Prostate gland (tissue), 2 donors: ENCODE results near the gene ATG2A. TPM values are rescaled to one million over a fixed set of nuclear protein-coding genes. Genes with fewer than 3 reads are reported as not detected.

Source experiments
- DNase-seq: peaks from one replicate; pipeline ENCODE4 v3.0.0-alpha.2; 2019; ENCODE audit warnings: low spot score
- H3K27ac ChIP-seq, 2 donors: fragments of 200-600 bp; sonication (generic); 2 replicates each; pipeline ENCODE4 v1.5.1; 2017 to 2019
- H3K27me3 ChIP-seq: fragments of 200-600 bp; sonication (generic); replicated peaks from 2 replicates; pipeline ENCODE4 v1.5.1; 2019; ENCODE audit not compliant: insufficient read depth
- H3K36me3 ChIP-seq, 2 donors: fragments of 200-600 bp; sonication (generic); 1 replicate in 1 of 2; 2 replicates in 1 of 2; pipeline versions ENCODE4 v1.5.1 to v1.8.1; 2017 to 2019
- H3K4me1 ChIP-seq: fragments of 200-600 bp; sonication (generic); replicated peaks from 2 replicates; pipeline ENCODE4 v1.5.1; 2019
- H3K4me3 ChIP-seq, 2 donors: fragments of 200-600 bp; sonication (generic); 2 replicates each; pipeline ENCODE4 v1.5.1; 2017 to 2019
- H3K9me3 ChIP-seq: fragments of 200-600 bp; sonication (generic); 2 replicates; pipeline ENCODE4 v1.5.1; 2017
- CTCF ChIP-seq, 4 experiments: fragments of 200-600 bp in 2 of 4; fragments of 450-650 bp in 2 of 4; sonication (generic) in 2 of 4; IDR thresholded peaks; 1 replicate in 3 of 4; 2 replicates in 1 of 4; pipeline ENCODE4 v1.5.1; 2016 to 2019; ENCODE audit warnings: antibody characterized with exemption in 4 of 4, mild to moderate bottlenecking in 2 of 4, moderate library complexity in 2 of 4
- POLR2A ChIP-seq: fragments of 450-650 bp; IDR thresholded peaks from one replicate; pipeline ENCODE4 v1.6.1; 2016; ENCODE audit warnings: antibody characterized with exemption, mild to moderate bottlenecking
- POLR2AphosphoS5 ChIP-seq: sonication (generic); formaldehyde crosslinking; IDR thresholded peaks from one replicate; pipeline ENCODE4 v1.6.1; 2017; ENCODE audit warnings: antibody characterized with exemption
- WGBS: methylation state at CpG from one replicate; pipeline ENCODE4 v1.1.5; 2018; 5-methylcytosine and 5-hydroxymethylcytosine counted together
- intact Hi-C: fragments of 100-400 bp; cut with DNase I; formaldehyde crosslinking; loops from one replicate; pipeline ENCODE4 v1.14.2; 2022
- total RNA-seq, 2 donors: library from RNA; depleted of rRNA; stranded (reverse); fragments of >200 nt; gene quantifications; one replicate each; pipeline ENCODE4 v1.1.0, GENCODE V29; 2016

ATG2A gene
- total RNA-seq, 2 donors from 2014 or later: 38.4 to 66.1 TPM

- Histone ChIP-seq H3K36me3 (no peaks in the 10 kb centered on the region), H3K4me3 (no peak overlapping the region), H3K27ac (no peak overlapping the region), H3K27me3 (no peaks in the 10 kb centered on the region), H3K4me1 (no peaks in the 10 kb centered on the region), H3K9me3 (no peaks in the 10 kb centered on the region)
- intact Hi-C loops: no loop called here
- TF ChIP-seq POLR2A: no peak
- DNase-seq: no peak
- WGBS: 91% methylated on average over 8 of the region's 8 CpGs
Measured at GRCh38 chr11:64884019-64884418, 33.0 kb downstream of the ATG2A start.

- intact Hi-C loops: no loop called here
- H3K4me3 ChIP-seq: no peak overlapping the region
- H3K27me3 ChIP-seq: no peaks in the 10 kb centered on the region
- DNase-seq: no peak
- no peaks in the 10 kb centered on the region for H3K36me3 ChIP-seq
- H3K4me1 ChIP-seq: no peaks in the 10 kb centered on the region
- TF ChIP-seq POLR2A (no peak), CTCF (IDR thresholded peaks at IDR 0.05) (no peak), POLR2AphosphoS5 (no peak)
- H3K9me3 ChIP-seq: no peaks in the 10 kb centered on the region
- WGBS: 63% methylated on average over 5 of the region's 5 CpGs
- H3K27ac ChIP-seq: no peak overlapping the region
Measured at GRCh38 chr11:64883575-64883974, 33.4 kb downstream of the ATG2A start.

GRCh38 chr11:64882243-64882642 lies 34.8 kb downstream of the ATG2A start:
- Histone ChIP-seq H3K9me3 (no peaks in the 10 kb centered on the region), H3K27me3 (no peaks in the 10 kb centered on the region), H3K4me3 (no peak overlapping the region), H3K36me3 (no peaks in the 10 kb centered on the region), H3K27ac (no peak overlapping the region), H3K4me1 (no peaks in the 10 kb centered on the region)
- TF ChIP-seq POLR2A (no peak), POLR2AphosphoS5 (no peak)
- DNase-seq: no peak
- WGBS: 86% methylated on average over 5 of the region's 5 CpGs
- intact Hi-C loops: no loop called here

- H3K4me1 ChIP-seq: peaks cover 3% of the 10 kb centered on the region
- no peaks in the 10 kb centered on the region for H3K9me3 ChIP-seq
- WGBS: 45% methylated on average over 8 of the region's 8 CpGs
- no peak for DNase-seq
- H3K36me3 ChIP-seq: no peaks in the 10 kb centered on the region
- TF ChIP-seq POLR2A: no peak
- TF ChIP-seq POLR2AphosphoS5: no peak
- no peak for TF ChIP-seq CTCF (IDR thresholded peaks at IDR 0.05)
- no peak overlapping the region for H3K27ac ChIP-seq
- H3K4me3 ChIP-seq: no peak overlapping the region
- no peaks in the 10 kb centered on the region for H3K27me3 ChIP-seq
- intact Hi-C loops: no loop called here
Measured at GRCh38 chr11:64881476-64881875, 35.5 kb downstream of the ATG2A start.

GRCh38 chr11:64880240-64881001 lies 36.6 kb downstream of the ATG2A start:
- DNase-seq: no peak
- Histone ChIP-seq H3K27ac (peak overlapping the region; percentile 3 to 35), H3K27me3 (no peaks in the 10 kb centered on the region), H3K4me3 (no peak overlapping the region), H3K9me3 (no peaks in the 10 kb centered on the region), H3K4me1 (peaks cover 3% of the 10 kb centered on the region), H3K36me3 (no peaks in the 10 kb centered on the region)
- WGBS: 63% methylated on average over 14 of the region's 14 CpGs
- no peak for TF ChIP-seq POLR2AphosphoS5
- no peak for TF ChIP-seq CTCF (IDR thresholded peaks at IDR 0.05)
- TF ChIP-seq POLR2A: no peak
- intact Hi-C loops: no loop called here

- intact Hi-C loops: no loop called here
- Histone ChIP-seq H3K4me3 (peak overlapping the region; percentile 58 to 60), H3K27me3 (no peaks in the 10 kb centered on the region), H3K36me3 (no peaks in the 10 kb centered on the region), H3K27ac (peak overlapping the region; percentile 79 to 87), H3K4me1 (peaks cover 3% of the 10 kb centered on the region), H3K9me3 (no peaks in the 10 kb centered on the region)
- WGBS: 16% methylated on average over 16 of the region's 16 CpGs
- TF ChIP-seq POLR2AphosphoS5: no peak
- TF ChIP-seq CTCF (IDR thresholded peaks at IDR 0.05): no peak
- no peak for TF ChIP-seq POLR2A
- DNase-seq: no peak
Measured at GRCh38 chr11:64879244-64879900, 37.6 kb downstream of the ATG2A start.
